ENCODE data around the gene MYO7A.

Gene MYO7A

GRCh38 chr11:77147668-77148321, 19.7 kb downstream of the MYO7A start:
- DNase-seq (ENCODE audit: low spot score) = no peak

- DNase-seq (ENCODE audit: low spot score) = no peak
Observed at GRCh38 chr11:77148963-77149715, 21.1 kb downstream of the MYO7A start.

DNA sequence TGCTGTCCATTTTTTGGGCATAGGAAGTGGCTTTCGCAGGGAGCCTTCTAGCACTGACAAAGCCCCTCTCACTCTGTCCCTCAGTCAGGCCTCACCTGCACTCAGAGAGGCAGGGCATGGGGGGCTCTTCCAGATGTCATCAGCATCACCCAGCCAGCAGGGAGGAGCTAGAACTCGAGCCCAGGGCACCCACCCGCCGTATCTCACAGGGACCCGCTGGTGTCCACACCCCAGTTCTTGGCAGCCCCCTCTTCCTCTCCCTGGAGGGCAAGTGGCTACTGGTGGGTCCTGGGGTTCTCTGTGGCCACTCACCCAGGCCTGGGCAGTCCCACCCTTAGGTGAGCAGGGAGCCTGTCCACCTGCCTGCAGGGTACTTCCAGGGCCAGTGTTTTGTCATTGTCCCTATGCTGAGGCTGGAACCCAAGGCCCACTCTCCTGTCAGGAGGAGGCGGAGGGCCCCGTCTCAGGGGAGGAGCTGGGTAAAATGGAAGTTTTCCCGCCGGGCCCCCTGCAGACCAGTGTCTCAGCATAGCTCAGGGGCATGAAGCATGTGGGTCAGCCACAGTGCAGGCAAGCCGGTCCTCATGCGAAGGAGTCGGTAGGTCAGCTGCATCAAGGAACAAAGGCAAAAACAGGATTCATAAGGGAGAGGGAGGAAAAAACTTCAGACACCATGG, 21.8 kb downstream of the MYO7A start:
- no peak for DNase-seq (ENCODE audit: low spot score)

- DNase-seq (ENCODE audit: low spot score) = no peak
Observed at GRCh38 chr11:77150836-77151235, 22.8 kb downstream of the MYO7A start.

- DNase-seq (ENCODE audit: low spot score) = no peak
Observed at GRCh38 chr11:77151804-77152509, 23.9 kb downstream of the MYO7A start.

GRCh38 chr11:77152846-77153245, 24.8 kb downstream of the MYO7A start:
- no peak for DNase-seq (ENCODE audit: low spot score)

DNA sequence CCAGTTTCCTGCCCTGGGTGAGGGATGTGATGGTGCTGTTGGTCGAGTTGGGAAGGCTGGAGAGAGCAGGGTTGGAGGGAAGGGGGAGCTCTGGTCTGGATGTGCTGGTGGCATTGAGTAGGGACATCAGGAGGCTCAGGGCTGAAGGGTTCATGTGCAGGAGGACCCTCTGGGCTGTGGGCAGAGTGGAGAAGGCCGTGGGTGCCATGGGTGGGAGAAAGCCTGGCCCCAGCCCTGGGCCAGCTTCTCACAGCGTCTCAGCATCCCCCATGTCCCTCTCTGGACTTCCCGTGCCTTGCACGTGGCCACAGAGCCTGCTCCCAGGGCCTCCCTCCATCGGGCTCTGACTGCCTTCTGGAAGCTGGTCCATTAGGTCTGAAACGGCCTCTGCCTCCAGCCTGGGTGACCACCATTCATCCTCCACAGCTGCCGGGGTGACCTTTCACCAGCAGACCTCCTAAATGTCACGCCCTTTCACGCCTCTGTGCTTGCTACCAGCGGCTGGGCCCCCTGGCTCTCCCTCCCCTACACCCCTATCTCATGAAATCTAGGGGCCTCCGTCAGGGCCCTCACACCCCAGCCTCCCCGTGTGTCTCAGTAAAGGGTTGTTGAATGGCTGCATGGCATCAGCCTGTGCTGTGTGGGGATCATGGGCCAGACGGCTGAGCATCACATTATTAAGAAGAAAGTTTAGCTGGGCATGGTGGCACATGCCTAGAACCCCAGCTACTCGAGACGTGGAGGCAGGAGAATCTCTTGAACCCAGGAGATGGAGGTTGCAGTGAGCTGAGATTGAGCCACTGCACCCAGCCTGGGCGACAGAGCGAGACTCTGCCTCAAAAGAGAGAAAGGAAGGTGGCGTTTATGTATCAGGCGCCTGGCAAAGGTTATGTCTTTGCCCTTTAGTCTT, 25.5 kb downstream of the MYO7A start:
- DNase-seq (ENCODE audit: low spot score) = no peak

- no peak for DNase-seq (ENCODE audit: low spot score)
Observed at GRCh38 chr11:77154381-77155081, 26.5 kb downstream of the MYO7A start.

- DNase-seq (ENCODE audit: low spot score) = no peak
Observed at GRCh38 chr11:77155082-77155475, 27.0 kb downstream of the MYO7A start.

DNA sequence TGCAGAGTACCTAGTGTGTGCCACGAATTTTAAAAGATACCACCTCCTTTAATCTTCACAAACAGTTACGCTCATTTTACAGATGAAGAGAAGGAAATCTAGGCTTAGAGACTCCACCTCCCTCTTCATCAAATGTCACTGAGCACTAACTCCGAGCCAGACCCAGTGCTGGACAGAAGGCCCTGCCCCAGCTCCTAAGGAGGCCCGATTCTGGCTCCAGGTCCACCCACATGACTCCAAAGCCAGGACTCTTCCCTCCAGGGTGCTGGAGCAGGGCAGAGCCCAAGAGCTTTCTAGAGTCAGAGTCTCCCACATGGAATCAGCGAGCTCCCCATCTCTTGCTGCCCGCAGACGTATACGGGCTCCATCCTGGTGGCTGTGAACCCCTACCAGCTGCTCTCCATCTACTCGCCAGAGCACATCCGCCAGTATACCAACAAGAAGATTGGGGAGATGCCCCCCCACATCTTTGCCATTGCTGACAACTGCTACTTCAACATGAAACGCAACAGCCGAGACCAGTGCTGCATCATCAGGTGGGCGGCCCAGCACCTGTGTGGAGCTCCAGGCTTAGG, 27.6 kb downstream of the MYO7A start:
- no peak for DNase-seq (ENCODE audit: low spot score)

GRCh38 chr11:77156396-77157195, 28.6 kb downstream of the MYO7A start:
- DNase-seq (ENCODE audit: low spot score) = no peak

DNA sequence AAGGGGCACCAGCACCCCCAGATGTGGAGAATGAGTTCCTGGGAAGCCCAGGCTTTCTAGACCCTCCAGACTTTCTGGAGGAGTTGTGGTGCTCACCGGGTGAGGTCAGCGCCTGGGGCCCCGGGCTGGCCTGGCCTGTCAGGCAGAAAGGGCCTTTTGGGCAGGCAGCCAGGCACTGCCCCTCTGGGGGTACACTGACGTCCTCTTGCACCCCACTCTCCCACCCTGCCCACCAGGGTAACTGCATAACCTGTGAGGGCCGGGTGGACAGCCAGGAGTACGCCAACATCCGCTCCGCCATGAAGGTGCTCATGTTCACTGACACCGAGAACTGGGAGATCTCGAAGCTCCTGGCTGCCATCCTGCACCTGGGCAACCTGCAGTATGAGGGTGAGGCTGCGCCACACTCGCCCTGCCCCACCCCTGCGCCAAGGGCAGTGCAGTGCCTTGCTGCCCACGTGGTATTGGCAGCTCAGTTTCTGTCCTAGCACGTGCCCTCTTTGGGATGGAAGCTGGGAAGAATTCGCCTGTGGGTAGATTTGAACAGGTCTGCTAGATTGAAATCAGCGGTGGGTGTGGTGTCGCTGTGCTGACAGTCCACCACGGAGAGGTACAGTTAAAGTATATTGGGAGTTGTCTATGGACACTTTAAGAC, 30.1 kb downstream of the MYO7A start:
- no peak for DNase-seq (ENCODE audit: low spot score)

GRCh38 chr11:77159219-77159936, 31.3 kb downstream of the MYO7A start:
- DNase-seq (ENCODE audit: low spot score) = no peak

GRCh38 chr11:77159937-77160495, 32.0 kb downstream of the MYO7A start:
- DNase-seq (ENCODE audit: low spot score) = no peak

DNA sequence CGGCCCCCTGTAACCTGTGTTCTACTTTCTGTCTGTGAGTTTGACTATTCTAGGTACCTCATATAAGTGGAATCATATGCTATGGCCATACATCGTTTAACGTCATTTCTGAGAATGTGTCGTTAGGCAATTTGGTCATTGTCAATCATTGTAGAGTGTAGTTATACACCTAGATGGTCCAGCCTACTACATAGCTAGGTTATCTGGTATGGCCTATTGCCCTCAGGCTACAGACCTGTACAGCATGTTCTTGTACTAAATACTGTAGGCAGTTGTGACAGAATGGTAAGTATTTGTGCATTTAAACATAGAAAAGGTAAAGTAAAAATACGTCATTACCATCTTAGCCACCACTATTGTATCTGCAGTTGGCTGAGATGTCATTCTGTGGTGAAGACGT, 35.2 kb downstream of the MYO7A start:
- DNase-seq (ENCODE audit: low spot score) = no peak

DNA sequence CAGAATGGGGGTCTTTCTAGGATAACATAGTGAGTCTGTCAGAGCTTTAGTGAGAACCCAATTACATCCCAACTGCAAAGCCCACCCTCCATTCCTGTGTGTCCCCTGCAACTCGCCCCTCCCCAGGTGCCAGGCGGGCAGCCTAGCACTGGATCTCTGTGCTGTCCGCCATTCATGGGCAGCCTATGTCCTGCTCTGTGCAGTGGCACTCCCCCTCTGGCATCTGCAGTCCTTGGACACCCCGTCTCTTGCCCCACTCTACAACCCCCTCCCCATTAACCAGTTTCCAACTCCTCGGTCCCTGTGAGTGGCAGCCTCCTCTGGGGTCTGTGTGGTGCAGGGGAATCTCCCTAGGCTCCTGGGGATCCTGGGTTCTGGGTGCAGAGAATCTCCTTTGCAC, 37.0 kb downstream of the MYO7A start:
- no peak for DNase-seq (ENCODE audit: low spot score)

- no peak for DNase-seq (ENCODE audit: low spot score)
Observed at GRCh38 chr11:77166021-77166420, 38.0 kb downstream of the MYO7A start.

- no peak for DNase-seq (ENCODE audit: low spot score)
Observed at GRCh38 chr11:77167111-77167626, 39.1 kb downstream of the MYO7A start.
